ENCODE measurements around the gene TUBB3. TPM values are rescaled to one million over a fixed set of nuclear protein-coding genes. Genes with fewer than 3 reads are reported as not detected.
"Not testable (repeated sequence)": the region's sequence is repeated elsewhere in the genome, so short reads cannot be mapped to it uniquely, and the experiment has no call there.

TUBB3 gene
- total RNA-seq, 4 donors from 2014 or later = 2.2 to 9.6 (median 8.0) TPM; not detected in 1

DNA sequence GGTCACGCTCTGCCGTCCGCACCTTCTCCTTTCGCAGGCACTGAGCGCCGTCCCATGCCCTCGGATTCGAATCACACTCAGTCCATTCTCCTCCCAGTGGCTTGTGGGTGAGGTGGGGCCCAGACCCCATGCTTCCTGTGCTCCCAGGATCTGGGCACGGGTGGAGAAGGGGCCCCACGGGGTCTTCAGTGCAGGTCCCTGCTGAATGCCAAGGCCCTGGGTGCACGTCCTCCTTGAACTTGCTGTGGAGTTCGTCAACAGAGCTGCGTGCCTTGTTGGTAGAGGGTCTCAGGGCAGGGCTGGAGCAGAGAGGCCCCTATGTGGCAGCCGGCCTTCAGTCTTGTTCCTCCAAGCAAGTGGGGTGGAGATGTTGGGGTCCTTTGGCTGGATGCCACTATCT is 11.8 kb upstream of the TUBB3 start:
- DNase-seq = no peak
- intact Hi-C loops (cut with DNase I) = no loop called here
- peaks cover 8 to 63% (median 16%) of the 10 kb centered on the region in 3 donors for H3K36me3 ChIP-seq

DNA sequence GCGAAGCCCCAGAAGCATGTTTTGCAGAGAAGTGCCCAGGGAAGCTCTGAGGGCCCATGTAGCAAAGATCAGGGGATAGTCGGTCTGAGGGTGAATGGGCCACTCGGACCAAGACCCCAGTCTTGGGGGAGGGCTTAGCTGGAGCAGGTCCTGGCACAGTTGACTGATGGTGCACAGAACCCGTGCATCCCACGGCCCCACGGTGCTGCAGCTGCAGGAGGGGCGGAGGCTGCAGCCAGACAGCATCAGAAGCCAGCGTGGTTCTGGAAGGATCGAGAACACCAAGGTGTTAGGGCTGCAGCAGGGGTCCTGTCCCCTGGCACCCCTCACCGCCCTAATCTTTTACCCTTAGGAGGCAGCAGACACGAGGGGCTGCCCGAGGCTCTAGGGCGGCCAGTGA is 11.0 kb upstream of the TUBB3 start:
- WGBS, 2 donors = 92 to 100% methylated on average over 1 to 9 of the region's 13 CpGs
- no peak for TF ChIP-seq POLR2A (IDR thresholded peaks at IDR 0.05)
- TF ChIP-seq, protein P1, sequence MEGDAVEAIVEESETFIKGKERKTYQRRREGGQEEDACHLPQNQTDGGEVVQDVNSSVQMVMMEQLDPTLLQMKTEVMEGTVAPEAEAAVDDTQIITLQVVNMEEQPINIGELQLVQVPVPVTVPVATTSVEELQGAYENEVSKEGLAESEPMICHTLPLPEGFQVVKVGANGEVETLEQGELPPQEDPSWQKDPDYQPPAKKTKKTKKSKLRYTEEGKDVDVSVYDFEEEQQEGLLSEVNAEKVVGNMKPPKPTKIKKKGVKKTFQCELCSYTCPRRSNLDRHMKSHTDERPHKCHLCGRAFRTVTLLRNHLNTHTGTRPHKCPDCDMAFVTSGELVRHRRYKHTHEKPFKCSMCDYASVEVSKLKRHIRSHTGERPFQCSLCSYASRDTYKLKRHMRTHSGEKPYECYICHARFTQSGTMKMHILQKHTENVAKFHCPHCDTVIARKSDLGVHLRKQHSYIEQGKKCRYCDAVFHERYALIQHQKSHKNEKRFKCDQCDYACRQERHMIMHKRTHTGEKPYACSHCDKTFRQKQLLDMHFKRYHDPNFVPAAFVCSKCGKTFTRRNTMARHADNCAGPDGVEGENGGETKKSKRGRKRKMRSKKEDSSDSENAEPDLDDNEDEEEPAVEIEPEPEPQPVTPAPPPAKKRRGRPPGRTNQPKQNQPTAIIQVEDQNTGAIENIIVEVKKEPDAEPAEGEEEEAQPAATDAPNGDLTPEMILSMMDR (IDR thresholded peaks at IDR 0.05) = no peak
- no peak for DNase-seq
- no peak overlapping the region for H3K4me3 ChIP-seq
- H3K9me3 ChIP-seq = no peaks in the 10 kb centered on the region
- peaks cover under 1 to 55% (median 9%) of the 10 kb centered on the region in 3 donors for H3K36me3 ChIP-seq
- H3K27ac ChIP-seq = no peak overlapping the region
- intact Hi-C loops (cut with DNase I) = no loop called here
- no peaks in the 10 kb centered on the region for H3K27me3 ChIP-seq
- H3K4me1 ChIP-seq = peaks cover under 1 to 14% (median 5%) of the 10 kb centered on the region in 3 donors

More for the DNA sequence above, 11.8 kb upstream of the TUBB3 start:
- no peak for TF ChIP-seq POLR2A (IDR thresholded peaks at IDR 0.05)
- TF ChIP-seq, protein P1 (IDR thresholded peaks at IDR 0.05) = no peak
- H3K4me3 ChIP-seq = no peak overlapping the region
- peaks cover 0 to 13% (median 4%) of the 10 kb centered on the region in 3 donors for H3K4me1 ChIP-seq
- WGBS, 2 donors = 82 to 89% methylated on average over 8 to 14 of the region's 14 CpGs
- no peaks in the 10 kb centered on the region for H3K27me3 ChIP-seq
- H3K9me3 ChIP-seq = no peaks in the 10 kb centered on the region
- H3K27ac ChIP-seq = no peak overlapping the region

DNA sequence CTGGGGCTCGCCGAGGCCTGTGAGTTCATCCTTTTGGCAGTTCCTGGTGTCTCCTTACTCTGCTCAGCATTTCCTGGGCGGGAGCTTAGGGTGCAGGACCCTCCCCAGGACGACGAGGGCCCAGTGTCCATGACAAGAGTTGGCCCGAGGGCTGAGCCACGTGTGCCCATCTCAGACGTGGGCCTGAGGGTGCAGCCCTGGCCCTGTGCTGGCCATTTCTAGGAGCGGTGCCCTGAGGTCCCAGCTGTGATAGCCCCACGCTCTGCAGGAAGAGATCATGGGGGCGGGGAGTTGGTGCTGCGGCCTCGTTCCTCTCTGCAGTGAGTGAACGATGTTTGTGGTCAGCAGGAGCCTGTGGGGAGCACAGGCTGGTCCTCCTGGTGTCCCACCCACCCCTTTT is 10.5 kb upstream of the TUBB3 start:
- no peak for DNase-seq
- Histone ChIP-seq H3K27me3 (no peaks in the 10 kb centered on the region), H3K27ac (no peak overlapping the region), H3K9me3 (no peaks in the 10 kb centered on the region), H3K4me3 (no peak overlapping the region), H3K36me3 (peaks cover 0 to 50% (median 8%) of the 10 kb centered on the region in 3 donors), H3K4me1 (peaks cover 6 to 19% (median 10%) of the 10 kb centered on the region in 3 donors)
- no peak for TF ChIP-seq POLR2A (IDR thresholded peaks at IDR 0.05)
- TF ChIP-seq, protein P1 (IDR thresholded peaks at IDR 0.05) = no peak
- intact Hi-C loops (cut with DNase I) = no loop called here
- no CpG with 5 or more reads among the region's 14 CpGs for WGBS, 2 donors

DNA sequence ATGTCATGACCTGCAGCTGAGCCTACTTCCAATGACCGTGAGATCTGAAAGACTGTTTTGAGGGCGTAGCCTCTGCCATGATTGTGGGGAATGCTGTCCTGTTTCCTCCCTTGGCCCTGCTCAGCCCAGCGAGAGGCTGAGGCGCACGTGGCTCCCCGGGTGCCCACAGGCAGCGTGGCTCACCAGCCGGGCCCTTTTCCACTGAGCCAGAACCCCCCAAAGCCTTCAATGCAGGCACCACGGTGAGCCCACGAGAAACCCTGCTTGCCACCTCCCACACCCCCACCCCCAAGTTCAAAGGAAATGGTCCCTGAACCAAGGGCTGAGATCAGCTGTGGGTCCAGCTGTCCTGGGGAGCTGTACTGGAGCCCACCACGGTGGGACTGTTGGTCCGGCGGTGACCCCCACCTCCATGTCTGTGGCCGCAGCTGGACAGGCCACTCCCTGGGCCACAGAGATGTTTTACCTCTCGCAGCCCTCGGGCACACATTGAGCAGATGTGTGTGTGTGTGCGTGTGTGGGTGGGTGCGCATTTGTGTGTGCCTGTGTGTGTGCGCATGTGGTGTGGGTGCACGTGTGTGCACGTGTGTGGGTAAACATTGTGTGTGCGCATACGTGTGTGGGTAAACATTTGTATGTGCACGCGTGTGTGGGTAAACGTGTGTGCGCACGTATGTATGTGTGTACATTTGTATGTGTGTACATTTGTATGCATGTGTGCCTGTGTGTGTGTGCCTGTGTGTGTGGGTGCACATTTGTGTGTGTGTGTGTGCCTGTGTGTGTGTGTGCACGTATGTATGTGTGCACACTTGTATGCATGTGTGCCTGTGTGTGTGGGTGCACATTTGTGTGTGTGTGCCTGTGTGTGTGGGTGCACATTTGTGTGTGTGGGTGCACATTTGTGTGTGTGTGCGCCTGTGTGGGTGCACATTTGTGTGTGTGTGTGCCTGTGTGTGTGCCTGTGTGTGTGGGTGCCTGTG is 9.4 kb upstream of the TUBB3 start:
- 82 to 84% methylated on average over 16 to 18 of the region's 30 CpGs for WGBS, 2 donors
- intact Hi-C loops (cut with DNase I) = no loop called here
- Histone ChIP-seq H3K27me3 (peaks cover 0 to 9% (median 0%) of the 10 kb centered on the region in 4 donors), H3K9me3 (no peaks in the 10 kb centered on the region), H3K36me3 (peaks cover 0 to 39% (median 8%) of the 10 kb centered on the region in 3 donors), H3K4me1 (peaks cover 16 to 30% (median 21%) of the 10 kb centered on the region in 3 donors), H3K4me3 (no peak overlapping the region), H3K27ac (no peak overlapping the region)
- TF ChIP-seq, protein P1 (IDR thresholded peaks at IDR 0.05) = no peak
- no peak for TF ChIP-seq POLR2A (IDR thresholded peaks at IDR 0.05)
- DNase-seq = no peak

DNA sequence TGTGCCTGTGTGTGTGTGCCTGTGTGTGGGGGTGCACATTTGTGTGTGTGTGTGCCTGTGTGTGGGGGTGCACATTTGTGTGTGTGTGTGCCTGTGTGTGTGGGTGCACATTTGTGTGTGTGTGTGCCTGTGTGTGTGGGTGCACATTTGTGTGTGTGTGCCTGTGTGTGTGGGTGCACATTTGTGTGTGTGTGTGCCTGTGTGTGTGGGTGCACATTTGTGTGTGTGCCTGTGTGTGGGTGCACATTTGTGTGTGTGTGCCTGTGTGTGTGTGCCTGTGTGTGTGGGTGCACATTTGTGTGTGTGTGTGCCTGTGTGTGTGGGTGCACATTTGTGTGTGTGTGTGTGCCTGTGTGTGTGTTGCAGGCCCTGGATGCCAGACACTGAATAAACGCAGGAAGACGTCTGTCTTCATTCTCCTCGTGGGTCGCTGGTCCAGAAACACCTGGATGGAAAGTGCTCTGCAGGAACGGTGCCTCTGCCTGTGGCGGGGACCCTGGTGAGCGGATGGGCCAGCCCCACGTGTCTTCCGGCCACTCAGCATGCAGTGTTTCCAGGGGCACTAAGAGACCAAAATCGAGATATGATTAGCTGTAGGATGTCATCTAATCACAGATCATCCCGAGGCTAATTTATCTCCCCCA is 8.4 kb upstream of the TUBB3 start:
- DNase-seq; H3K9me3 ChIP-seq; H3K27ac ChIP-seq; H3K4me3 ChIP-seq; intact Hi-C loops (cut with DNase I): not testable (repeated sequence)
- H3K36me3 ChIP-seq = peaks cover 0 to 29% (median 8%) of the 10 kb centered on the region in 3 donors
- 60 to 64% methylated on average over 7 to 10 of the region's 11 CpGs for WGBS, 2 donors
- peaks cover 0 to 19% (median 0%) of the 10 kb centered on the region in 4 donors for H3K27me3 ChIP-seq
- H3K4me1 ChIP-seq = peaks cover 20 to 36% (median 24%) of the 10 kb centered on the region in 3 donors
